NOMO-1 treated with dmso at 0.1 percent for 144 hours (cell line): ENCODE measurements around the gene FOXP4.
A peak's percentile ranks its signal among the peaks of the same experiment; 100 is the strongest.

ENCODE experiments used
- DNase-seq: peaks from one replicate; lab custom pipeline; 2025; ENCODE audit not compliant: unreplicated experiment; lab: John Stamatoyannopoulos, UW

Gene FOXP4

GRCh38 chr6:41545703-41546474 lies at the start of gene FOXP4:
Gene FOXP4, plus strand, starts transcription at chr6:41546381. Its CDS starts 19,380 bp downstream, at chr6:41565761.
- DNase-seq = peak; percentile 94

DNA sequence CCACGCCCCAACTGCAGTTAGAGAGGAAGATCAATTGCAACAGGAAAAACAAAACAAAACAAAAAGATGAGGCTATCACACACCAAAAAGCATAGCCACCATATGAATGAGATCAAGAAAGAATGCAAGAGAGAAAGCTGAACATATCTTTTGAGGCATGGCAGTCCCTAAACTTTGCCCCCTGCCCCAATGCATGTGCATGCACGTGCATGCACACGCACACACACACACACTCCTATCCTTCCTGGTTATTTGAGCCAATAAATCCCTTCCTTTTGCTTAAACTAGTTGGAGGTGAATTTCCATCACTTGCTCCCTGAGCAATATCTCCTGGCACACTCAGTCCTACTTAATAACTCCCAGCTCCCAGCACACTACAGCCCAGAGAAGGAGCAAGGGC lies 48.6 kb upstream of the FOXP4 start:
- no peak for DNase-seq

DNA sequence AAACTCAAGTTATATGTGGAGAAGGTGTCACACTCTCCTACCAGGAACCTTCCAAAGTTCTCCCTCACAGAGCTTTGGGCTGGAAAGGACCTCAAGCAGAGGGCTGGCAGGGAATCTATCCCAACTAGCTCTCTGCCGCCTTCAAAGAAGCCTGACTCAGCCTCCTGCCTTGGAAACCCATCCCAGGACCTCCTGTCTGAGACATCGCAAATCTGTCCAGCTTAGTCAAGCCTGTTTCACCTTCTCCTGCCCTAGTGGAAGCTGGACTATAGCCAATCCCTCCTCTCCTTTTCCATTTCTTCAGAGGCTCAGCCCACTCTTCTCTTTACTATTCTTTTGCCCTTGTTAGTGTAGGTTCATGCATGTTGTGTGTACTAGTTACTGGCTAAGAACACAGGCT lies 48.2 kb upstream of the FOXP4 start:
- no peak for DNase-seq

- no peak for DNase-seq
Observed at GRCh38 chr6:41498968-41499599, 47.1 kb upstream of the FOXP4 start.

DNA sequence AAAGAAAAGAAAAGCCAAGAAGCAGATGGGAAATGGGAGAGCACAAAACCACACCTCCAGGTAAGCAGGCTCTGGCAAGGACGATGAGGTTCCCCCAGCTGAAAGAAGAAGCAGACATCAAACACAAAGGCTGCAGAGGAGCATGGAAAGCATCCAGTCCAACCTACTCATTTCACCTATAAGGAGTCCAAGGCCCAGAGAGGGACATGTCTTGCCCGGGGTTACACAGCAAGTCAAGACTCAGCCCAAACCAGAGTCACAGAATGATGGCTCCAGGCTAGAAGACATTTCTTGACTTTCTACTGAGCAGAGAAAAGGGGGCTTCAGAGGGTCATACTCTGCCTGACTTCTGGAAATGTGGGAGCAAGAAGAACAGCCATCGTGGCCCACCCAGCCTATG lies 45.6 kb upstream of the FOXP4 start:
- no peak for DNase-seq

DNA sequence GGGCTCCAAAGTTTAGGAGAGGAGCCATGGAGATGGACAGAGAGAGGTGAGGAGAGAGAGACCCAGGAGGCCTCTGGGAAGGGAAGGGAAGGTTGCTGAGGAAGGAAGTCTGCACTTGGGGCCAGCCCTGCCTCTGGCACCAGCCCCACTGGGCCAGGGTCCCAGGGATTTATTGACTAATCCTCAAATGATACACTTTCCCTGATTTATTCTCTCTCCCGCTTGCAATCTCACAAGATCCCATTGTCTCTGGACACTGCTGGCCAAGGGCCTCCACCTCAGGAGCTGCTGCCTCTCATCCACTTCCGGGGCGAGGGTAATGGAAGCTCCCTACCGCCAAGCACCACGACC lies 43.6 kb upstream of the FOXP4 start:
- no peak for DNase-seq

DNA sequence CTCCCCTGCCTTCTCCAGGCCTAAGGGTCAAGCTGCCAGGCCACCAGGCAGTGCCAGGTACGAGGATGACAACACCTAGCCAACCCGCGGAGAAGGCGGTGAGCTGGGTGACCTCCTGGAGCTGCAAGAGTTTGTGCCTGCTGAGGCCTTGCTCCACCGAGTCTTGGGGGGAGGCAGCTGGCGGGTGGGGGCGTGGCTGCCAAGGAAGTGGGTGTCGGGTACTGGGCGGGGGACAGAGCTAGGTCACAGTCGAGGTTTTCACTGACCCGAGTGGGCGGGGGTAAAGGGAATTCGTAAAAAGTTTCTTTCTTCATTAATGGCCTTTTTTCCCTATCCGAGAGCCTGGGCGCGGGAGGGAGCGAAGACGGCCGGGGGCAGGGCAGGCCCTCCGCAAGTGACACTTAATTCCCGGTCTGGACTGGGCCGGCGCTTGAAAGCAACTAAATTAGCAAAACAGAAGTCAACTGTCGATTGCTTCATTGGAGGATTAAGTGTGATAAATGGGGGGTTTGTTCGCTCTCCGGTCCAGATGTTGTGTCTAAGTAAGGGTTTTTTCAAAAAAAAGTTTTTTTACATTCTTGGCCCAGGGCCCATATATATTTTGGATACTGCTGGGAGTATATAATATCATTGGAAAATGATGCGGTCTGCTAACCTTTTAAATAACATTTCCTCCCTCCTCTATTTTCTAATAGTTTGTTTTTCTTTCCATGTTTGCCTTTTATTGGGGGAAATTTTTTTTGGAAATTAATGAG lies 43.1 kb upstream of the FOXP4 start:
- no peak for DNase-seq

DNA sequence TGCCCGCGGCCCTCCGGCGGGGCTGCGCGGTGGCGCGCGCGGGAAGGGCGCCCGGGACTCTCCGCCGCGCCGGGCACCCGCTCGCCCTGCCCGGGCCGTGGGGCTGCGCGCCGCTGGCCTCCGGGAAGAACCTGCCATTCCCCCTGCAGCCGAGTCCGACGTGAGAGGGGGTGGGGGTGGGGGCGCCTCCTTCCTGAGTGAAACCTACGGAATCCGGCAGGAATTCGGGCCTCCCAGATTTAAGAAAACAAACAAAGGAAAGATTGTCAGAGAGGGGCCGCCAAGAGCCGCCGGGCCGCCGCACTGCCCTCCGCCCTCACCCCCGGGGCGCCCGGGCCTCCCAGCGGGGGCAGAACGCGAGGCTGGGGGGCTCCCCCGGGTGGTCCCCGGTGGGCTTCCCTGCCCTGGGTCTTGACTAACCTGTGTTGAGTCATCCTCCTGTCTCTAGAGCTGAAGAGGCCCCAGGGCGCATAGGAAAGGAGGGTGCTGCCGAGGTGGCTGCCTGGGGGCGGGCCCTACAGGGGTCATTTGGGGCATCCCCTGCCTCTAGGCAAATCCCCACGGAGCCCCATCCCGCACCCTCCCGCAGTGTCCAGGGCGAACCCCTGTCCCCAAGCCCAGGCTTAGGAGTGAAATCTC lies 42.2 kb upstream of the FOXP4 start:
- no peak for DNase-seq

DNA sequence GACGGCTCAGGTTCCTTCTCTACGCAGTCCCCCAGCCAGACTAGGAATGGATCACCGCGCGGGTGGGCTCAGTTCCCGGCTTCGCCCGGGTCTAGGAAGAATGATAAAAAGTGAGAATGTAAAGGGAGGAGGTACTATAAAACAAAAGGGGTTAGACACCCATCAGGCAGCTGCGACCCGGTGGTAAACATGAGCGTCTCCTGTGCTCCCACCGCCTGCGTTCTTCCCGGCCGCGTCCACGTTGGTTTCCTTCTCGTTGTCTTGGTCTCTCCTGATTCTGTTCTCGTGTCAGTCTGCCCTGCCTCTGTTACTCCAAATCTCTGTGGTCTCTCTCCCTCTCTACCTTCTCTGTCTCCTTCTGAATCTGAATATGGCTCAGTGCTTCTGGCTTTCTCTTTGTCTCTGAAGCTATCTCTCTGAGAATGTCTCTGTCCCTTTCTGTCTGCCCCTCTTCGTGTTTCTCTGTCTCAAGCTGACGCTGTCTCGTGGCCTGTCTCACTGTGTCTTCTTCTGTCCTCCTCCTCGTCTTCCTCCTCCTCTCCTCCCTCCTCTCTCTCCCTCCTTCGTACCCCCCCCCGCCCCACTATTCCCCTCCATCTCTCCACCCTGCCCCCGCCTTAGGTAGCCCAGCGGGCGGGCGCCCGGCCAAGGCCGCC lies 41.6 kb upstream of the FOXP4 start:
- no peak for DNase-seq

GRCh38 chr6:41505122-41506049 lies 40.8 kb upstream of the FOXP4 start:
- no peak for DNase-seq

- no peak for DNase-seq
Observed at GRCh38 chr6:41508479-41508878, 37.7 kb upstream of the FOXP4 start.

DNA sequence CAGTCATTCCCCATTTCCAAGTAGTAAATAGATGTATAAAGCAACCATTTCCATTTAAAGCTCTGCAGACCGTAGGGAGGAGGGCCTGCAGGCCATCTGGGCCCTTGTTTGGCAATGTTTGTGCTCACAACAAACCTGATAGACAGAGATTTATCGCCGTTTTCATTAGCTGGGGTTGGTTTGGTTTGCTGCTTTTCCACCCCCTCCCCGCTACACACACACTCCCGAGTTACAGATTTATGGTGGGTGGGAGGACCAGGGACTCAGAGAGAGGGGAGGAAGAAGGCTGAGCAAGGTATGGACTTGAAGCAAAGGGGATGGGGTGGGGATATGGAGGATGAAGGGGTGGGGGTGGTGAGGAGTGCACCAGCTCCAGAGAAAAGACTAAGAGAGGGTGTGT lies 36.6 kb upstream of the FOXP4 start:
- DNase-seq = no peak

GRCh38 chr6:41511443-41512060 lies 34.6 kb upstream of the FOXP4 start:
- no peak for DNase-seq

DNA sequence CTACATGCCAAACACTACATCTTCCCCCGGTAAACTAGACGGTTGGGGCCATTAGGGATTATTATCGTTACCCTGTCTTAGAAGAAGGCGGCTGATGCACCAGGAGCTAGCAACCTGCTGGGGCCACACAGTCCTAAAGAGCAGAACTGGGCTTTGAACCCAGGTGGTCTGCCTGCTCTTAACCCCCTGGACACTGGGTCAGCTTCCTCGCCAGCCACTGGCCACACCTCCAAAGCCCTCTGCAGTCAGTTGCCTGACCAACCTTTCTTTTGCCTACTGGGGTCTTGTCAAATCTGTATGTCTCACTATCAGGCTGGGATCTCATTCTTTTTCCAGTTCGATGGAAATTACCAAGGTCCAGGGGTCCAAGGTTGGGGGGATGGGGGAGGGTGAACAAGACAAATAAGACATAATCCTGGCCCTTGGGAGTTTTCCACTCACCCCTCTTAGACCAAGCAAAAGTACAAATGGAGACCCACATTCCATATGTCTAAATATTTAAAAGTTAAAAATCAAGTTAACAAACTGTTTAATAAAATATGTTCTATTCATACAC lies 34.0 kb upstream of the FOXP4 start:
- no peak for DNase-seq

DNA sequence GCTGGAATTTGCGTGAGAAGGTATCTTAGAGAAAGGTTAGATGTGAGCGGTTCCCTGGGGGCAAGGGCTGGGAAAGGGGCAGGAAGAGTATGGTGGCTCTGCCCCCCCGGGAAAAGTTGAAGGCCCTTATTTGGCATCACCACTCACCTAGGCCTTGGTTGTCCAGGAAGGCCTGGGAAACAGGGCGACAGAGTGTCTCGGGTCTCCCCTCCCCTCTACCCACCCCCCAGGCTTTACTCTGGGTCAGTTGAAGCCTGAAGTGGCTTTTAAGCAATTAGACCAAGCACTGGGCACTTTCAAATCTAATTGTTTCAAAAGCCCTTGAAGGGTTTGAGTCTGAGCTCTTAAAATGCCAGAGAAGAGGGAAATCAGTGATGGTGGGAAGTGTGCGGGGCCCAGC lies 30.2 kb upstream of the FOXP4 start:
- no peak for DNase-seq

DNA sequence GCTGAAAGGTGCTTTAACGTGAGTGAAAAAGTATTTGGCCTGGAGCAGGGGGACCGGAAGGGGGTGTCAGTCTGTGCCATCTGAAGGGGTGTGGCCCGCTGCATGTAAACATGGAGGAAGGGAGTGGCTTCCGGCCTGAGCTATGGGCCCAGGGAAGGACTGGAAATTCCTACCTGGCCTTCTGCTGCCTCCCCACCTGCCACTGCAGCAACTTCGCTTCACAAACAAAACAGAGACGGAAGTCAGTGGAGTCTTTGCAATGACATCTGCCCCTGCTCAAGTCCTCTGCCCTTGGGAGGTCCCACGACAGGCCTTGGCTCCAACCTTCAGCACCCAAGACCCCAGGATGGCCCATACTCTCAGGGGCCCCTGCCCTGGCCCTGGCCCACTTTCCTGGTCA lies 28.1 kb upstream of the FOXP4 start:
- DNase-seq = no peak

DNA sequence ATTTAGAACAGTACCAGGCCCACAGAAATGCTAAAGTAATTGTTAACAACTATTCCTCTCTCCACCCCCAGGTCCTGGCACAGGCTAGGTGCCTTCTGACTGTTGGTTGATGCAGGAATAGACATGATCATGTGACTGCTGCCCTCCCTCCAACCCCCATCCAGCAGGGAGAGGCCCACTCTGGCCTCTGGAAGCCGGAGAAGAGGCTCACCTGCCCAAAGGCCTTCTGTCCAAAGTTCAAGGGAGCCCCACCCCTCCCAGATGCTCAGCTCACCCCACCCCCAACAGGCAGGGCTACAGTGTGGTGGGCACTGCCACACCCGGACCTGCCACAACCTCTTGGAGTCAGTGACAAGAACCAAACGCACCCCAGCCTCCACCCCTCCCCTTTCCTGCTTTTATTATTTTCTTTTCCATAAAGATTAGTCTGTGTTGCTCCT lies 26.9 kb upstream of the FOXP4 start:
- DNase-seq = no peak

- DNase-seq = no peak
Observed at GRCh38 chr6:41519745-41520699, 26.2 kb upstream of the FOXP4 start.
